ENCODE data around the gene STK32C. TPM values are rescaled to one million over a fixed set of nuclear protein-coding genes. Genes with fewer than 3 reads are reported as not detected.

The STK32C gene
- total RNA-seq, 2 donors from 2014 or later = 8.4 to 9.9 TPM

DNA sequence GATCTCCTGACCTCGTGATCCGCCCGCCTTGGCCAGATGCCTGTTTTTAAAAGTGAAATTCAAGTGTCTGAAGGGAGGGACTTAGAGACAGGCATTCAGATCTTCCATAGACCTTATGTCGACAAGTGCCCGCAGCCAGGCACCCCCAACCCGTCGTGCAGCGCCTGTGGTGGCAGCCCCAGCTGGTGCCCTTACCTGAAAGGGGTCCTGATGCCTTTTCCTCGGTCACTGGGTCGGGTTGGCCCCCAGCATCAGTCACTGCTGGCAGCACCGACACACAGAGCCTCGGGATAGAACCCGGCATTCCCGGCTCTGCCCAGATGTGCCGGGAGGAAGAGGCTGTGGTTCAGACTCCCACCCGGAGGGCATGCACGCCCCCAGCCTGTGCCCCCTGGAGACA lies 47.5 kb upstream of the STK32C start:
- H3K4me1 Mint-ChIP-seq = no peaks in the 10 kb centered on the region

GRCh38 chr10:132354356-132355094 lies 46.8 kb upstream of the STK32C start:
- WGBS, 2 experiments (ENCODE audit: insufficient coverage in 1 of 2, insufficient read length in 1 of 2) = 87 to 89% methylated on average over 23 to 32 of the region's 32 CpGs
- no peaks in the 10 kb centered on the region for H3K4me1 Mint-ChIP-seq
- H3K27ac Mint-ChIP-seq = no peak overlapping the region
- no peak for DNase-seq
- H3K9me3 Mint-ChIP-seq = peaks cover 8% of the 10 kb centered on the region
- Histone ChIP-seq H3K4me3 (ENCODE audit: low read length) (no peak overlapping the region), H3K27ac (ENCODE audit: low read depth, low read length) (no peak overlapping the region), H3K27me3 (ENCODE audit: control insufficient read depth, insufficient read depth, low read length, poor library complexity, severe bottlenecking) (no peaks in the 10 kb centered on the region), H3K36me3 (ENCODE audit: control insufficient read depth, insufficient read depth, low read length) (no peaks in the 10 kb centered on the region), H3K4me1 (ENCODE audit: control insufficient read depth, insufficient read depth, low read length) (no peaks in the 10 kb centered on the region), H3K9ac (ENCODE audit: extremely low read depth, low read length, poor library complexity, severe bottlenecking) (no peak overlapping the region), H3K9me3 (ENCODE audit: control insufficient read depth, low read length) (no peaks in the 10 kb centered on the region)
- TF ChIP-seq, protein P1, sequence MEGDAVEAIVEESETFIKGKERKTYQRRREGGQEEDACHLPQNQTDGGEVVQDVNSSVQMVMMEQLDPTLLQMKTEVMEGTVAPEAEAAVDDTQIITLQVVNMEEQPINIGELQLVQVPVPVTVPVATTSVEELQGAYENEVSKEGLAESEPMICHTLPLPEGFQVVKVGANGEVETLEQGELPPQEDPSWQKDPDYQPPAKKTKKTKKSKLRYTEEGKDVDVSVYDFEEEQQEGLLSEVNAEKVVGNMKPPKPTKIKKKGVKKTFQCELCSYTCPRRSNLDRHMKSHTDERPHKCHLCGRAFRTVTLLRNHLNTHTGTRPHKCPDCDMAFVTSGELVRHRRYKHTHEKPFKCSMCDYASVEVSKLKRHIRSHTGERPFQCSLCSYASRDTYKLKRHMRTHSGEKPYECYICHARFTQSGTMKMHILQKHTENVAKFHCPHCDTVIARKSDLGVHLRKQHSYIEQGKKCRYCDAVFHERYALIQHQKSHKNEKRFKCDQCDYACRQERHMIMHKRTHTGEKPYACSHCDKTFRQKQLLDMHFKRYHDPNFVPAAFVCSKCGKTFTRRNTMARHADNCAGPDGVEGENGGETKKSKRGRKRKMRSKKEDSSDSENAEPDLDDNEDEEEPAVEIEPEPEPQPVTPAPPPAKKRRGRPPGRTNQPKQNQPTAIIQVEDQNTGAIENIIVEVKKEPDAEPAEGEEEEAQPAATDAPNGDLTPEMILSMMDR (conservative IDR thresholded peaks at IDR 0.05) = no peak
- H3K4me3 Mint-ChIP-seq = no peak overlapping the region
- H3K36me3 Mint-ChIP-seq (ENCODE audit: low read depth) = peaks cover 8% of the 10 kb centered on the region
- no peaks in the 10 kb centered on the region for H3K27me3 Mint-ChIP-seq (ENCODE audit: insufficient read depth)

More for the DNA sequence above, 47.5 kb upstream of the STK32C start:
- Histone ChIP-seq H3K9ac (ENCODE audit: extremely low read depth, low read length, poor library complexity, severe bottlenecking) (no peak overlapping the region), H3K4me1 (ENCODE audit: control insufficient read depth, insufficient read depth, low read length) (no peaks in the 10 kb centered on the region), H3K27me3 (ENCODE audit: control insufficient read depth, insufficient read depth, low read length, poor library complexity, severe bottlenecking) (no peaks in the 10 kb centered on the region), H3K4me3 (ENCODE audit: low read length) (no peak overlapping the region), H3K27ac (ENCODE audit: low read depth, low read length) (no peak overlapping the region), H3K36me3 (ENCODE audit: control insufficient read depth, insufficient read depth, low read length) (no peaks in the 10 kb centered on the region), H3K9me3 (ENCODE audit: control insufficient read depth, low read length) (no peaks in the 10 kb centered on the region)
- DNase-seq = no peak
- no peak overlapping the region for H3K4me3 Mint-ChIP-seq
- peaks cover 8% of the 10 kb centered on the region for H3K9me3 Mint-ChIP-seq
- no peaks in the 10 kb centered on the region for H3K27me3 Mint-ChIP-seq (ENCODE audit: insufficient read depth)
- WGBS, 2 experiments (ENCODE audit: insufficient coverage in 1 of 2, insufficient read length in 1 of 2) = 88 to 95% methylated on average over 16 to 17 of the region's 17 CpGs
- H3K36me3 Mint-ChIP-seq (ENCODE audit: low read depth) = peaks cover 8% of the 10 kb centered on the region
- H3K27ac Mint-ChIP-seq = no peak overlapping the region
- TF ChIP-seq, protein P1 (conservative IDR thresholded peaks at IDR 0.05) = no peak

- Histone ChIP-seq H3K9ac (ENCODE audit: extremely low read depth, low read length, poor library complexity, severe bottlenecking) (no peak overlapping the region), H3K9me3 (ENCODE audit: control insufficient read depth, low read length) (no peaks in the 10 kb centered on the region), H3K4me1 (ENCODE audit: control insufficient read depth, insufficient read depth, low read length) (no peaks in the 10 kb centered on the region), H3K27ac (ENCODE audit: low read depth, low read length) (peak overlapping the region; percentile 38), H3K4me3 (ENCODE audit: low read length) (no peak overlapping the region), H3K36me3 (ENCODE audit: control insufficient read depth, insufficient read depth, low read length) (peaks cover 2% of the 10 kb centered on the region), H3K27me3 (ENCODE audit: control insufficient read depth, insufficient read depth, low read length, poor library complexity, severe bottlenecking) (no peaks in the 10 kb centered on the region)
- 91 to 93% methylated on average over 16 to 20 of the region's 20 CpGs for WGBS, 2 experiments (ENCODE audit: insufficient coverage in 1 of 2, insufficient read length in 1 of 2)
- H3K36me3 Mint-ChIP-seq (ENCODE audit: low read depth) = peaks cover 13% of the 10 kb centered on the region
- no peak overlapping the region for H3K27ac Mint-ChIP-seq
- no peak for DNase-seq
- TF ChIP-seq, protein P1 (conservative IDR thresholded peaks at IDR 0.05) = no peak
- peaks cover 8% of the 10 kb centered on the region for H3K9me3 Mint-ChIP-seq
- H3K4me3 Mint-ChIP-seq = no peak overlapping the region
- no peaks in the 10 kb centered on the region for H3K27me3 Mint-ChIP-seq (ENCODE audit: insufficient read depth)
- H3K4me1 Mint-ChIP-seq = no peaks in the 10 kb centered on the region
Observed at GRCh38 chr10:132353456-132354355, 46.0 kb upstream of the STK32C start.

All from endodermal cell (in vitro differentiated cells).